Ovary (tissue), 9 donors: Measurements from ENCODE around the gene CNTNAP5. TPM values are rescaled to one million over a fixed set of nuclear protein-coding genes. Genes with fewer than 3 reads are reported as not detected.

Experiments used
- DNase-seq, 5 donors: peaks; one replicate each; pipeline ENCODE4 v3.0.0-alpha.2; 2019 to 2020
- H3K27ac ChIP-seq, 2 donors: fragments of 200-600 bp; one replicate each; pipeline versions ENCODE4 v1.5.1 to v1.8.0; 2019 to 2022
- H3K27me3 ChIP-seq: fragments of 200-600 bp; one replicate; pipeline ENCODE4 v1.8.0; 2022
- H3K36me3 ChIP-seq: fragments of 200-600 bp; sonication (generic); one replicate; pipeline ENCODE4 v1.5.1; 2019
- H3K4me1 ChIP-seq: one replicate; pipeline ENCODE4 v1.8.1; 2013; ENCODE audit warnings: mild to moderate bottlenecking, moderate library complexity; ENCODE audit not compliant: insufficient read depth
- H3K4me3 ChIP-seq: fragments of 200-600 bp; sonication (generic); one replicate; pipeline ENCODE4 v1.5.1; 2017
- H3K9me3 ChIP-seq, 2 donors: fragments of 200-600 bp in 1 of 2; sonication (generic) in 1 of 2; one replicate each; pipeline versions ENCODE4 v1.5.1 to v1.8.1; 2013 to 2019; ENCODE audit warnings: mild to moderate bottlenecking in 1 of 2, moderate library complexity in 1 of 2
- EP300 ChIP-seq: sonication (generic); formaldehyde crosslinking; IDR thresholded peaks from one replicate; pipeline ENCODE4 v1.6.1; 2017; ENCODE audit warnings: antibody characterized with exemption
- POLR2A ChIP-seq: fragments of 450-650 bp; IDR thresholded peaks from one replicate; pipeline ENCODE4 v1.6.1; 2017; ENCODE audit warnings: antibody characterized with exemption, mild to moderate bottlenecking, moderate library complexity
- WGBS, 3 donors: extraction: QIAGEN DNeasy Blood & Tissue Kit in 1 of 3; methylation state at CpG; one replicate each; pipeline versions ENCODE4 v1.1.5 to v1.1.7; 2013 to 2017; 5-methylcytosine and 5-hydroxymethylcytosine counted together
- intact Hi-C, 4 donors: fragments of 100-400 bp; cut with DNase I; formaldehyde crosslinking; loops; one replicate each; pipeline versions ENCODE4 v1.11.0 to v1.15.1; 2022 to 2023
- polyA plus RNA-seq, 2 donors: library from polyadenylated mRNA; stranded (reverse); fragments of 200-250 nt in 1 of 2; fragments of 350-450 nt in 1 of 2; fragmentation: Illumina TruSeq in 1 of 2; extraction: RNeasy Lipid Tissue Mini Kit (QIAGEN cat#74804) in 1 of 2; gene quantifications; one replicate each; pipeline ENCODE4 v1.2.3, GENCODE V29; 2013 to 2014
- total RNA-seq, 7 donors: library from RNA; depleted of rRNA in 2 of 7; stranded (reverse); fragments of >200 nt in 2 of 7; fragmentation: NEBNext Ultra II Directional in 3 of 7; extraction: Animal tissue kit (Norgen Biotek cat#: 25700) in 3 of 7; gene quantifications; one replicate each; pipeline versions ENCODE4 v1.1.0 to v1.2.4, GENCODE V29; 2016 to 2023
- TF ChIP-seq, protein P1 (sequence below), 3 donors: fragments of 450-650 bp in 2 of 3; fragments of 200-600 bp in 1 of 3; IDR thresholded peaks; one replicate each; pipeline versions ENCODE4 v1.5.1 to v1.8.0; 2016 to 2022; ENCODE audit warnings: antibody characterized with exemption in 3 of 3, mild to moderate bottlenecking in 1 of 3
- donor health status: DM: no; HTN: no; CAD: no; lungs with moderate emphysema.
- donor health status: DM: no; HTN: no; CAD: no.
- donor health status: Bipolar disorder and iron deficiency.
- donor health status: DM: yes; HTN: yes; CAD: no.
- donor health status: DM: no; HTN: no; CAD: no.
- donor health status: DM: yes; HTN: yes; CAD: no.

CNTNAP5 gene
- total and polyA plus RNA-seq, 9 donors = not detected

DNA sequence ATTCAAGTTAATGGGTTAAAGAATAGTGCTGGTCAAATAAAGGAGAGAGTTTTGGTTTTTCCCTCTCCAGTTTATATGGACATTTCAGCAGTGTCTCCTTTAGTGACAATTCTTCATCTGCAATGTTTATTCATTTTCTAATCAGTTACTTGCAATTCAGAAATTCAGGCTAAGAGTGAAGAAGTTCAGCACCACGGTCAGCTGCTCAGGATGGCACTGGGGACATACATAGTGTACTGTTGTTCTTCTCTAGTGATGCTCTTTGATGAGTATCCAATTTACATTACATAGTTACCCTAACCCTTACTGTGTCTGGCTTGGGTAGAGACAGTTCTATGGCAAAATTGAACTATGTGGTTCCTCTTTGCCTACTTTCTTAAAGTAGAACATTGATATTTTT, 412.7 kb downstream of the CNTNAP5 start:
- DNase-seq = no peak
- H3K36me3 ChIP-seq = no peaks in the 10 kb centered on the region
- no peak for TF ChIP-seq POLR2A
- no peak overlapping the region for H3K27ac ChIP-seq
- intact Hi-C loops = no loop called here
- no peaks in the 10 kb centered on the region for H3K4me1 ChIP-seq
- WGBS, 3 donors = 54 to 63% (median 57%) methylated on average over 1 of the region's 1 CpG
- H3K4me3 ChIP-seq = no peak overlapping the region
- no peaks in the 10 kb centered on the region for H3K27me3 ChIP-seq
- H3K9me3 ChIP-seq = no peaks in the 10 kb centered on the region

DNA sequence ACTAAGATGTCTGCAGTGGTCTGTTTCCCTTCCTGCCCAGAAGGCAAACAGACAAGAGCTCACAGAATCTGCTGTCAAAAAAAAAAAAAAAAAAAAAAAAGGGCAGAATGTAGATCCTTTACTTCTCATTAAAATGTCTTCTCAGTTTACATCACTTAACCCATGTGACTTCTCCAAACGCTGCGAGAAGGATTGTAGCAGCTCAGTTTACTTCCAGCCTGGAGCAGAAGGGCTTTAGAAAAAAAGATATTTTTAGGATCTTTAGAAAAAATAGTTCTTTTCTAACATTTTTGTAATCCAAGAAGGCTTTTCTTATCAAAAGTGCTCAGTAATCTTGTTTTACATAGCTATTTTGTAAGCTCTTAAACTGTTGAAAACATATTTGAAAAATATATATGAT, 425.4 kb downstream of the CNTNAP5 start:
- H3K36me3 ChIP-seq = no peaks in the 10 kb centered on the region
- H3K4me3 ChIP-seq = no peak overlapping the region
- H3K4me1 ChIP-seq = no peaks in the 10 kb centered on the region
- TF ChIP-seq POLR2A = no peak
- TF ChIP-seq, protein P1, sequence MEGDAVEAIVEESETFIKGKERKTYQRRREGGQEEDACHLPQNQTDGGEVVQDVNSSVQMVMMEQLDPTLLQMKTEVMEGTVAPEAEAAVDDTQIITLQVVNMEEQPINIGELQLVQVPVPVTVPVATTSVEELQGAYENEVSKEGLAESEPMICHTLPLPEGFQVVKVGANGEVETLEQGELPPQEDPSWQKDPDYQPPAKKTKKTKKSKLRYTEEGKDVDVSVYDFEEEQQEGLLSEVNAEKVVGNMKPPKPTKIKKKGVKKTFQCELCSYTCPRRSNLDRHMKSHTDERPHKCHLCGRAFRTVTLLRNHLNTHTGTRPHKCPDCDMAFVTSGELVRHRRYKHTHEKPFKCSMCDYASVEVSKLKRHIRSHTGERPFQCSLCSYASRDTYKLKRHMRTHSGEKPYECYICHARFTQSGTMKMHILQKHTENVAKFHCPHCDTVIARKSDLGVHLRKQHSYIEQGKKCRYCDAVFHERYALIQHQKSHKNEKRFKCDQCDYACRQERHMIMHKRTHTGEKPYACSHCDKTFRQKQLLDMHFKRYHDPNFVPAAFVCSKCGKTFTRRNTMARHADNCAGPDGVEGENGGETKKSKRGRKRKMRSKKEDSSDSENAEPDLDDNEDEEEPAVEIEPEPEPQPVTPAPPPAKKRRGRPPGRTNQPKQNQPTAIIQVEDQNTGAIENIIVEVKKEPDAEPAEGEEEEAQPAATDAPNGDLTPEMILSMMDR (IDR thresholded peaks at IDR 0.05) = no peak
- TF ChIP-seq EP300 = no peak
- H3K27me3 ChIP-seq = no peaks in the 10 kb centered on the region
- no peak overlapping the region for H3K27ac ChIP-seq
- H3K9me3 ChIP-seq = no peaks in the 10 kb centered on the region
- no peak for DNase-seq
- 17 to 29% (median 22%) methylated on average over 2 of the region's 2 CpGs for WGBS, 3 donors
- intact Hi-C loops = no loop called here

DNA sequence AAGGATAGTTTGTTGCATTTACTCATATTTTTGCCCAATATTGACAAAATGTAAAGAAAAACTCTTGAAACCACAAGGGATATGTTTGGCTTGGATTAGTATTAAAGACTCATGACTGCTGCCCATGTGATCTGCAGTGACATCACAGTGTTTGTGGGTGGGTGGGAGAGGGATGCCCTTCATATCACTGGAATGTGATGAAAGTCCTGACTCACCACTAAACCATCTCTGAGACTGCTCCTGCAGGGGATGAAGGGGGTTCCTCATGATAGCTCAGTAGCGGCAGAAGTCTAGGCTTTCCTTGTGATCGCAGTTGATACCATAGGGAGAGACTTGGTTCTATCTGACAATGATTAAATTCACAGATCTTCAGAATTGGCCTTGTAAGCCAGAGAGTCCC, 451.2 kb downstream of the CNTNAP5 start:
- Histone ChIP-seq H3K4me1 (no peaks in the 10 kb centered on the region), H3K27ac (no peak overlapping the region), H3K27me3 (no peaks in the 10 kb centered on the region), H3K9me3 (no peaks in the 10 kb centered on the region), H3K36me3 (no peaks in the 10 kb centered on the region), H3K4me3 (no peak overlapping the region)
- intact Hi-C loops = no loop called here
- TF ChIP-seq, protein P1 (IDR thresholded peaks at IDR 0.05) = no peak
- TF ChIP-seq POLR2A (no peak), EP300 (no peak)
- WGBS, 3 donors = 78 to 90% (median 80%) methylated on average over 2 of the region's 2 CpGs
- DNase-seq = no peak

DNA sequence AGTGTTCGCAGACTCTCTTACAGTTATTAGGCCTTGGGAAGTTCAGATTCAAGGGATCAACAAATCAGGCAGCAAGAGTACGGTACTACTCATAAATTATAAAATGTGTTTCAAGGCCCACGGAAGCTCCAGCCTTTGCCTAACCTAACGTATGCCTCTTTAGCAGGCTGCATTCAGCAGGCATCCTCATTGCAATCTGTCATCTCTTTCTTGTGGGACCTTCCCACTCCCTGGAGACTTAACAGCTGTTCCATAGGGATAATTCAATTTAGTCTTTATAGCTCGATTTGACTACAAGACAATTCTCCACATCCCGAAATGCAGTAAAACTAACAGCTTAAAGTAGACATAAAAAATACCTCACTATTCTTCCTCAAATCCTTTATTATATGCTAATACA, 453.7 kb downstream of the CNTNAP5 start:
- no peak for DNase-seq
- H3K9me3 ChIP-seq = no peaks in the 10 kb centered on the region
- TF ChIP-seq POLR2A = no peak
- 38 to 50% (median 42%) methylated on average over 6 of the region's 6 CpGs for WGBS, 3 donors
- no peaks in the 10 kb centered on the region for H3K4me1 ChIP-seq
- intact Hi-C loops = no loop called here
- H3K27ac ChIP-seq = no peak overlapping the region
- no peak overlapping the region for H3K4me3 ChIP-seq
- H3K36me3 ChIP-seq = no peaks in the 10 kb centered on the region
- H3K27me3 ChIP-seq = no peaks in the 10 kb centered on the region

DNA sequence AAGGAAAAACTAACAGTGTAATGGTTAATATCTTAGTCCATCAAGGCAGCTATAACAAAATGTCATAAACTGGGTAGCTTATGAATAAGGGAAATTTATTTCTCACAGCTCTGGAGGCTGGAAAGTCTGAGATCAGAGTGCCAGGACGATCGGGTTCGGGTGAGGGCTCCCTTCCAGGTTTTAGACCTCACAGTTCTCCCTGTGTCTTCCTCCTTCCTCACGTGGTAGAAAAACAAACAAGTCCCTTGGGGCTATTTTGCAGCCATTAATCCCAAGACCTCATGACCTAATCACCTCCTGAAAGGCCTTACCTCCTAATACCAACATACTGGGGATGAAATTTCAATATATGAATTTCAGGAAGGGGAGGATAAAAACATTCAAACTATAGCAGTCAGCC, 455.9 kb downstream of the CNTNAP5 start:
- H3K4me1 ChIP-seq = no peaks in the 10 kb centered on the region
- no peaks in the 10 kb centered on the region for H3K9me3 ChIP-seq
- no peak overlapping the region for H3K27ac ChIP-seq
- DNase-seq = no peak
- H3K4me3 ChIP-seq = no peak overlapping the region
- no peaks in the 10 kb centered on the region for H3K27me3 ChIP-seq
- WGBS, 3 donors = 6 to 10% (median 9%) methylated on average over 4 of the region's 4 CpGs
- no peak for TF ChIP-seq EP300
- no peaks in the 10 kb centered on the region for H3K36me3 ChIP-seq
- intact Hi-C loops = no loop called here

DNA sequence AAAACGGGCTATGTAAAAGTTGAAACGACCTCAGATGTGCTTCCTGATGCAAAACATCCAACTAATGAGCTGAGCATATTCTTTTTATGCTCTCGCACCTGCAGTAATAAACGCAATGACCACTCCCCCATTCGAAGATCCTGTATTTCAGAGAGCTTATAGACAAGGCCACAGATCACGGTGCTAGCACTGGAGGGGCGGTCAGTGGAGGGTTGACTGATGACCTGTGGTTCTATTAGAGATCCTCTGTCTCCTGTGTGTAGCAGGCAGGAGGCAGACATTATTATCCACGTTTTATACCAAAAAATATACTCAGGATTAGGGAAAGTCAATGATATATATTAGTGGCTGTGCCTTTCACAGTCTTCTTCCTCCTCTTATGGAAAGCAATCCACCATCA, 457.0 kb downstream of the CNTNAP5 start:
- no peak overlapping the region for H3K4me3 ChIP-seq
- DNase-seq = no peak
- TF ChIP-seq POLR2A (no peak), EP300 (no peak)
- TF ChIP-seq, protein P1 (IDR thresholded peaks at IDR 0.05) = no peak
- 25 to 43% (median 30%) methylated on average over 8 of the region's 8 CpGs for WGBS, 3 donors
- intact Hi-C loops = no loop called here
- H3K4me1 ChIP-seq = no peaks in the 10 kb centered on the region
- no peaks in the 10 kb centered on the region for H3K36me3 ChIP-seq
- no peaks in the 10 kb centered on the region for H3K9me3 ChIP-seq
- H3K27me3 ChIP-seq = no peaks in the 10 kb centered on the region
- no peak overlapping the region for H3K27ac ChIP-seq
